Keratinocyte (primary cell): ENCODE results near the gene IRF1. TPM values are rescaled to one million over a fixed set of nuclear protein-coding genes. Genes with fewer than 3 reads are reported as not detected.

ENCODE experiments used
- DNase-seq: peaks from one replicate; pipeline ENCODE4 v3.0.0-alpha.2; 2011; ENCODE audit warnings: low read depth, missing footprints, low spot score
- FAIRE-seq: peaks from 2 replicates; lab custom pipeline; 2011; peaks lifted over from hg19 to GRCh38; lab: Jason Lieb, UNC
- H2AFZ ChIP-seq: 2 replicates; pipeline ENCODE4 v1.6.0; 2012; ENCODE audit warnings: low read length, control low read depth, inconsistent platforms; ENCODE audit not compliant: control insufficient read depth
- H3K27ac ChIP-seq: 2 replicates; pipeline ENCODE4 v1.5.1; 2011; ENCODE audit warnings: low read length; ENCODE audit not compliant: control insufficient read depth, insufficient read depth
- H3K27me3 ChIP-seq: 3 replicates; pipeline ENCODE4 v1.6.0; 2011; ENCODE audit warnings: low read length; ENCODE audit not compliant: control insufficient read depth, insufficient read depth; ENCODE audit errors: extremely low read depth
- H3K36me3 ChIP-seq, 2 experiments: 2 replicates in 1 of 2; 3 replicates in 1 of 2; pipeline ENCODE4 v1.5.1; 2011; ENCODE audit warnings: low read length in 2 of 2, mild to moderate bottlenecking in 1 of 2; ENCODE audit not compliant: control insufficient read depth in 2 of 2, insufficient read depth in 2 of 2; ENCODE audit errors: extremely low read depth in 1 of 2
- H3K4me1 ChIP-seq: 3 replicates; pipeline ENCODE4 v1.5.1; 2011; ENCODE audit warnings: low read length; ENCODE audit not compliant: control insufficient read depth, insufficient read depth; ENCODE audit errors: extremely low read depth
- H3K4me2 ChIP-seq: 3 replicates; pipeline ENCODE4 v1.6.0; 2011; ENCODE audit warnings: low read depth, low read length; ENCODE audit not compliant: control insufficient read depth, insufficient read depth; ENCODE audit errors: extremely low read depth
- H3K4me3 ChIP-seq, 3 experiments: fragments of 200-600 bp in 1 of 3; sonication (generic) in 1 of 3; 2 replicates in 2 of 3; 3 replicates in 1 of 3; pipeline ENCODE4 v1.5.1; 2011 to 2016; ENCODE audit warnings: low read length in 3 of 3, mild to moderate bottlenecking in 3 of 3, control low read depth in 2 of 3, inconsistent platforms in 1 of 3, low read depth in 1 of 3, mixed read lengths in 1 of 3, mixed run types in 1 of 3, moderate library complexity in 1 of 3; ENCODE audit not compliant: control insufficient read depth in 2 of 3, insufficient read depth in 2 of 3; ENCODE audit errors: extremely low read depth in 1 of 3
- H3K79me2 ChIP-seq: 2 replicates; pipeline ENCODE4 v1.6.0; 2012; ENCODE audit warnings: low read length; ENCODE audit not compliant: control insufficient read depth, insufficient read depth
- H3K9ac ChIP-seq: 3 replicates; pipeline ENCODE4 v1.6.0; 2011; ENCODE audit warnings: low read length; ENCODE audit not compliant: control insufficient read depth, insufficient read depth; ENCODE audit errors: extremely low read depth
- H3K9me1 ChIP-seq: 3 replicates; pipeline ENCODE4 v1.6.0; 2011; ENCODE audit warnings: low read length; ENCODE audit not compliant: control insufficient read depth, insufficient read depth; ENCODE audit errors: extremely low read depth
- H3K9me3 ChIP-seq: 2 replicates; pipeline ENCODE4 v1.5.1; 2012; ENCODE audit warnings: low read depth, low read length; ENCODE audit not compliant: control insufficient read depth
- H4K20me1 ChIP-seq: 3 replicates; pipeline ENCODE4 v1.6.0; 2011; ENCODE audit warnings: low read length; ENCODE audit not compliant: control insufficient read depth, insufficient read depth; ENCODE audit errors: extremely low read depth
- EZH2 ChIP-seq: IDR thresholded peaks from one replicate; pipeline ENCODE4 v1.6.1; 2012; ENCODE audit warnings: inconsistent platforms, mild to moderate bottlenecking, low read length, moderate library complexity
- dilution Hi-C: fragments of 300-500 bp; cut with MboI; formaldehyde crosslinking; loops from one replicate; pipeline ENCODE4 v1.7.0; 2020; ENCODE audit warnings: low sequenced_read_pairs; ENCODE audit not compliant: extremely low pct_ligation_motif_present
- polyA plus RNA-seq, 5 experiments: library from polyadenylated mRNA; depleted of rRNA in 3 of 5; stranded (reverse) in 3 of 5; stranded (forward) in 1 of 5; unstranded in 1 of 5; fragments of >200 nt; gene quantifications; 1 replicate in 1 of 5; 2 replicates in 3 of 5; 3 replicates in 1 of 5; pipeline versions ENCODE4 v1.2.1 to v1.2.3, GENCODE V29; 2011 to 2012; ENCODE audit warnings: missing spikeins in 2 of 5, low read depth in 1 of 5, low replicate concordance in 1 of 5
- TF ChIP-seq, protein P1 (sequence below), 3 experiments: IDR thresholded peaks in 1 of 3; conservative IDR thresholded peaks in 1 of 3; optimal IDR thresholded peaks in 1 of 3; 2 replicates in 2 of 3; 3 replicates in 1 of 3; pipeline versions ENCODE3 to v1.5.1; 2011; ENCODE audit warnings: low read length in 3 of 3, mild to moderate bottlenecking in 3 of 3, moderate library complexity in 2 of 3, control low read depth in 1 of 3, inconsistent platforms in 1 of 3; ENCODE audit not compliant: insufficient read depth in 2 of 3; ENCODE audit errors: extremely low read depth in 1 of 3

Gene IRF1
- polyA plus RNA-seq, 1 donor (not counting 4 experiments of a cell fraction or from before 2014, with no cell fraction given): 6.2 TPM

DNA sequence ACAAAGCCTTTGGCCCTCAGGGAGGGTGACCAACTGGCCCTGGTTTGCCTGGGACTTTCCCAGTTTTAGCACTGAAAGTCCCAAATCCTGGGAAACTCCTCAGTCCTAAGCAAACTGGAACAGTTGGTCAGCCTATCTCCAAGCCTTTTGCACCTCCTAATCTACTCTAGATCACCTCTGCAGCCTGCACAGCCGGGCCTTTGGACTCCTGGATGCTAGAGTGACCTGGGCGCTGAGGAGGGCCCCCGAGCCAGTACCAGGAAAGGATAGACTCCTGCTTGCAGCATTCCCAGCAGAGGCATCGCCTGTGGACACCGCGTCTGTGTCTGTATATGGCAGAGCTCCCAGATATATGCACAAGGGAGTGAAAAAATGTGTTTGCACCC, 15.1 kb downstream of the IRF1 start:
- H3K27me3 ChIP-seq: no peaks in the 10 kb centered on the region
- no peak overlapping the region for H2AFZ ChIP-seq
- no peak overlapping the region for H3K4me2 ChIP-seq
- no peak overlapping the region for H3K9ac ChIP-seq
- no peak overlapping the region for H3K4me3 ChIP-seq
- H3K4me1 ChIP-seq: peaks cover 16% of the 10 kb centered on the region
- DNase-seq (no peak), FAIRE-seq (no peak)
- TF ChIP-seq, protein P1, sequence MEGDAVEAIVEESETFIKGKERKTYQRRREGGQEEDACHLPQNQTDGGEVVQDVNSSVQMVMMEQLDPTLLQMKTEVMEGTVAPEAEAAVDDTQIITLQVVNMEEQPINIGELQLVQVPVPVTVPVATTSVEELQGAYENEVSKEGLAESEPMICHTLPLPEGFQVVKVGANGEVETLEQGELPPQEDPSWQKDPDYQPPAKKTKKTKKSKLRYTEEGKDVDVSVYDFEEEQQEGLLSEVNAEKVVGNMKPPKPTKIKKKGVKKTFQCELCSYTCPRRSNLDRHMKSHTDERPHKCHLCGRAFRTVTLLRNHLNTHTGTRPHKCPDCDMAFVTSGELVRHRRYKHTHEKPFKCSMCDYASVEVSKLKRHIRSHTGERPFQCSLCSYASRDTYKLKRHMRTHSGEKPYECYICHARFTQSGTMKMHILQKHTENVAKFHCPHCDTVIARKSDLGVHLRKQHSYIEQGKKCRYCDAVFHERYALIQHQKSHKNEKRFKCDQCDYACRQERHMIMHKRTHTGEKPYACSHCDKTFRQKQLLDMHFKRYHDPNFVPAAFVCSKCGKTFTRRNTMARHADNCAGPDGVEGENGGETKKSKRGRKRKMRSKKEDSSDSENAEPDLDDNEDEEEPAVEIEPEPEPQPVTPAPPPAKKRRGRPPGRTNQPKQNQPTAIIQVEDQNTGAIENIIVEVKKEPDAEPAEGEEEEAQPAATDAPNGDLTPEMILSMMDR (optimal IDR thresholded peaks at IDR 0.05 in 1 of 3, IDR thresholded peaks at IDR 0.05 in 1 of 3, conservative IDR thresholded peaks at IDR 0.05 in 1 of 3; ENCODE audit: extremely low read depth in 1 of 3, insufficient read depth in 2 of 3, low read length in 3 of 3): no peak
- TF ChIP-seq EZH2: no peak
- H3K79me2 ChIP-seq: no peaks in the 10 kb centered on the region
- dilution Hi-C loops: no loop called here
- H3K9me1 ChIP-seq: no peaks in the 10 kb centered on the region
- no peaks in the 10 kb centered on the region for H3K36me3 ChIP-seq
- no peaks in the 10 kb centered on the region for H4K20me1 ChIP-seq
- no peak overlapping the region for H3K27ac ChIP-seq
- H3K9me3 ChIP-seq: no peaks in the 10 kb centered on the region

DNA sequence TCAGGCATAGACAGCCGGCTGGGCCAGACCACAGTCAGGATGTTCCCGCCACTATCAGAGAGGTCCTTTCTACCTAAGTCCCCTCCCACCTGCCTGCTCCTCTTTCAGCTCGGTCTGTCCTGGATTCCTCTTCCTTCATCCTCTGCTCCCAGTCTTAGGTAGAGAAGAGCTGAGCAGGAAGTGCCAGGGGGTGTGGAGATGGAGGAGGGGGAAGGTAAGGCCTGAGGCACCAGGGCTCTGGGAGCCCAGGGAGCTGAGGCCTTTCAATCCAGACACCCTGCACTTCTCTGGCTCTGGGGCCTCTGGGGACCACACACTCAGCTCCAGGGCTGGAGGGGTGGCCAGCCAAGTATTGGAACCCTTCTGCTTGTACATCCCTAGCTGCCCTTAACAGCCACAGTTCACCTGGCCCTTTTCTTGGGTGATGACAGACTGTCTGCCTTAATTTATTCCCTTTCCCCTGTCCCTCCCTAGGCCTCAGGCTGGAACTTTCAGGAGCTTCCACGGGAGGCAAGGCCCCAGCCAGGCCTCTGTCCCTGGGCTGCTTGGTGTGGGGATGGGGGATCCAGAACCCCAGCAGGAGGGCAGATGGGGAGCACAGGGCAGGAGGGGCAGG, 15.6 kb downstream of the IRF1 start:
- H3K4me2 ChIP-seq: no peak overlapping the region
- no peak for FAIRE-seq

More for the DNA sequence above, 15.6 kb downstream of the IRF1 start:
- no peak overlapping the region for H3K27ac ChIP-seq
- H3K9me3 ChIP-seq: no peaks in the 10 kb centered on the region
- H3K27me3 ChIP-seq: no peaks in the 10 kb centered on the region
- H3K79me2 ChIP-seq: no peaks in the 10 kb centered on the region
- H3K4me3 ChIP-seq: no peak overlapping the region
- TF ChIP-seq EZH2: no peak
- TF ChIP-seq, protein P1 (optimal IDR thresholded peaks at IDR 0.05 in 1 of 3, IDR thresholded peaks at IDR 0.05 in 1 of 3, conservative IDR thresholded peaks at IDR 0.05 in 1 of 3; ENCODE audit: extremely low read depth in 1 of 3, insufficient read depth in 2 of 3, low read length in 3 of 3): no peak
- dilution Hi-C loops: no loop called here
- H2AFZ ChIP-seq: no peak overlapping the region
- peaks cover 16% of the 10 kb centered on the region for H3K4me1 ChIP-seq
- no peak for DNase-seq
- no peaks in the 10 kb centered on the region for H3K36me3 ChIP-seq
- no peaks in the 10 kb centered on the region for H4K20me1 ChIP-seq
- H3K9me1 ChIP-seq: no peaks in the 10 kb centered on the region
- no peak overlapping the region for H3K9ac ChIP-seq
